Keratinocyte (primary cell): ENCODE measurements around the gene PSMB7.

Source experiments
- CTCF ChIP-seq, 3 experiments: IDR thresholded peaks in 1 of 3; conservative IDR thresholded peaks in 1 of 3; optimal IDR thresholded peaks in 1 of 3; 2 replicates in 2 of 3; 3 replicates in 1 of 3; pipeline versions ENCODE3 to v1.5.1; 2011; ENCODE audit warnings: low read length in 3 of 3, mild to moderate bottlenecking in 3 of 3, moderate library complexity in 2 of 3, control low read depth in 1 of 3, inconsistent platforms in 1 of 3; ENCODE audit not compliant: insufficient read depth in 2 of 3; ENCODE audit errors: extremely low read depth in 1 of 3
- EZH2 ChIP-seq: IDR thresholded peaks from one replicate; pipeline ENCODE4 v1.6.1; 2012; ENCODE audit warnings: inconsistent platforms, mild to moderate bottlenecking, low read length, moderate library complexity

- TF ChIP-seq CTCF (optimal IDR thresholded peaks at IDR 0.05 in 1 of 3, IDR thresholded peaks at IDR 0.05 in 1 of 3, conservative IDR thresholded peaks at IDR 0.05 in 1 of 3; ENCODE audit: extremely low read depth in 1 of 3, insufficient read depth in 2 of 3, low read length in 3 of 3): no peak
- TF ChIP-seq EZH2: no peak
Measured at GRCh38 chr9:124455820-124456219, 40.6 kb upstream of the PSMB7 start.
